Measurements from ENCODE around the gene GLE1. TPM values are rescaled to one million over a fixed set of nuclear protein-coding genes. Genes with fewer than 3 reads are reported as not detected.

The GLE1 gene

DNA sequence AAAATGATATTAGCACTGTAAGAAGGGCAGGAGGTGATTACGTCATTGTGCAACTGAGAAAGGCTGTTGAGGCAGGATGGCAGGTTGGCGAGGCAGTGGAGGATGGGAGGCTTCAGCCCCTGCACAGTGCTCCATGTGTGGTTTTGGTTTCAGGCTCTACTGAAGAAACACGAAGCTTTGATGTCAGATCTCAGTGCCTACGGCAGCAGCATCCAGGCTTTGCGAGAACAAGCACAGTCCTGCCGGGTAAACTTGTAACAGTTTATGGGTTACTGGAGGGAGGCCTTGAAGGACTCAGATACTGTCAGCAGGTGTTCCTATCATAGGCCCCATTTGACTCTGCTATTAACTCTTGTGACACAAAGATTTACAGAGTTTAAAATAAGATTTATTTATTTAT lies 82.9 kb downstream of the GLE1 start:
- H3K79me1 ChIP-seq (replicated peaks; ENCODE audit: low read length, poor library complexity, severe bottlenecking), result peaks cover 19% of the 10 kb centered on the region
- no peak overlapping the region for H3K4me3 ChIP-seq (ENCODE audit: insufficient read depth in 1 of 2, low read depth in 1 of 2, low read length in 2 of 2)
- H3K27me3 ChIP-seq (ENCODE audit: control insufficient read depth in 1 of 2, insufficient read depth in 1 of 2, low read length in 2 of 2), result no peaks in the 10 kb centered on the region
- no peak overlapping the region for H4K91ac ChIP-seq (ENCODE audit: low read length)
- no peak overlapping the region for H3K9ac ChIP-seq (ENCODE audit: low read length)
- no peak overlapping the region for H3K4ac ChIP-seq (ENCODE audit: low read depth in 1 of 2, low read length in 2 of 2)
- H3K36me3 ChIP-seq (ENCODE audit: control insufficient read depth in 1 of 2, insufficient read depth in 2 of 2, low read depth in 1 of 2, low read length in 2 of 2), result peaks cover 76 to 91% of the 10 kb centered on the region in 2 experiments
- no peak for DNase-seq
- no peak overlapping the region for H2AFZ ChIP-seq (ENCODE audit: low read depth, low read length)
- no peaks in the 10 kb centered on the region for H3K9me3 ChIP-seq (ENCODE audit: control insufficient read depth, low read length)
- no peak overlapping the region for H3K27ac ChIP-seq (ENCODE audit: low read length, poor library complexity, severe bottlenecking)
- H3K14ac ChIP-seq (ENCODE audit: low read length in 2 of 2), result no peak overlapping the region
- no peak overlapping the region for H2AK5ac ChIP-seq (ENCODE audit: low read length, severe bottlenecking)
- no peaks in the 10 kb centered on the region for H3K4me1 ChIP-seq (ENCODE audit: control insufficient read depth, insufficient read depth, low read depth, low read length)
- H2BK120ac ChIP-seq (ENCODE audit: low read depth, low read length), result no peak overlapping the region
- no peak overlapping the region for H3K23ac ChIP-seq (ENCODE audit: low read length in 2 of 2)
- H3K4me2 ChIP-seq (ENCODE audit: low read length, poor library complexity, severe bottlenecking), result no peak overlapping the region
- no peak overlapping the region for H2BK12ac ChIP-seq (ENCODE audit: low read length in 2 of 2)
- no peak overlapping the region for H4K8ac ChIP-seq (ENCODE audit: low read length)
- H2BK15ac ChIP-seq (ENCODE audit: low read depth, poor library complexity, severe bottlenecking), result no peak overlapping the region
- H2BK5ac ChIP-seq (ENCODE audit: low read depth, low read length, poor library complexity, severe bottlenecking), result no peak overlapping the region
- 75% methylated on average over 6 of the region's 6 CpGs for WGBS
- no peak overlapping the region for H3K18ac ChIP-seq (ENCODE audit: low read depth in 1 of 2, low read length in 2 of 2)

DNA sequence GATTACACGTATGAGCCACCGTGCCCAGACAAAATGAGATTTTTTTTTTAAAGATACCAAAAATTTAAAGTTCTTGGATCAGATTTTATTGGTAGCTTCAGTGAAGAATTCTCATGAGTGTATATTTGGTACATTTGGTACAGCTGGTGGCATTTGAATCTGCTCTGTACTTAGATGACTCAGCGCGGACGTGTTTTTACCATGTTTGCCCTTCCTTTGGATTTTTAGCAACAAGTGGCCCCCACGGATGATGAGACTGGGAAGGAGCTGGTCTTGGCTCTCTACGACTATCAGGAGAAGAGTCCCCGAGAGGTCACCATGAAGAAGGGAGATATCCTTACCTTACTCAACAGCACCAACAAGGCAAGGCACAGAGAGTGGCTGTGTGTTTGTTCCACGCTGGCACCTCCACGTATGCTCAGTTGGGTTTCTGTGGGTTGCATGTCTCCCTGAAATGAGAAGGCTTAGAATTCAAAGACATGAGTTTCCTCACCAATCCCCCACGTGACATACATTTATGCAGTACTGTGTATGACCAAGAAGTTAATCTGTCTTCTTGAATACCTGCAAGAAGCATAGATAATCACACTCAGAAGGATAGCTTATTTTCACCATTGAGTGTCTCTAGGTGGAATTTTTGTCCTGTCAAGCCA lies 84.2 kb downstream of the GLE1 start:
- WGBS, result 99% methylated on average over 8 of the region's 11 CpGs
- no peak overlapping the region for H3K23ac ChIP-seq (ENCODE audit: low read length in 2 of 2)
- no peak overlapping the region for H4K91ac ChIP-seq (ENCODE audit: low read length)
- H2BK12ac ChIP-seq (ENCODE audit: low read length in 2 of 2), result no peak overlapping the region
- H2BK120ac ChIP-seq (ENCODE audit: low read depth, low read length), result no peak overlapping the region
- no peaks in the 10 kb centered on the region for H3K9me3 ChIP-seq (ENCODE audit: control insufficient read depth, low read length)
- no peak overlapping the region for H3K9ac ChIP-seq (ENCODE audit: low read length)
- H3K27ac ChIP-seq (ENCODE audit: low read length, poor library complexity, severe bottlenecking), result no peak overlapping the region
- H3K4ac ChIP-seq (ENCODE audit: low read depth in 1 of 2, low read length in 2 of 2), result no peak overlapping the region
- H3K18ac ChIP-seq (ENCODE audit: low read depth in 1 of 2, low read length in 2 of 2), result no peak overlapping the region
- H2BK15ac ChIP-seq (ENCODE audit: low read depth, poor library complexity, severe bottlenecking), result no peak overlapping the region
- no peak for DNase-seq
- H4K8ac ChIP-seq (ENCODE audit: low read length), result no peak overlapping the region
- no peak overlapping the region for H3K4me3 ChIP-seq (ENCODE audit: insufficient read depth in 1 of 2, low read depth in 1 of 2, low read length in 2 of 2)
- no peak overlapping the region for H2BK5ac ChIP-seq (ENCODE audit: low read depth, low read length, poor library complexity, severe bottlenecking)
- no peaks in the 10 kb centered on the region for H3K27me3 ChIP-seq (ENCODE audit: control insufficient read depth in 1 of 2, insufficient read depth in 1 of 2, low read length in 2 of 2)
- peaks cover 79 to 91% of the 10 kb centered on the region in 2 experiments for H3K36me3 ChIP-seq (ENCODE audit: control insufficient read depth in 1 of 2, insufficient read depth in 2 of 2, low read depth in 1 of 2, low read length in 2 of 2)
- peaks cover 22% of the 10 kb centered on the region for H3K79me1 ChIP-seq (replicated peaks; ENCODE audit: low read length, poor library complexity, severe bottlenecking)
- H3K4me1 ChIP-seq (ENCODE audit: control insufficient read depth, insufficient read depth, low read depth, low read length), result no peaks in the 10 kb centered on the region
- H2AFZ ChIP-seq (ENCODE audit: low read depth, low read length), result no peak overlapping the region
- H2AK5ac ChIP-seq (ENCODE audit: low read length, severe bottlenecking), result no peak overlapping the region
- no peak overlapping the region for H3K4me2 ChIP-seq (ENCODE audit: low read length, poor library complexity, severe bottlenecking)
- no peak overlapping the region for H3K14ac ChIP-seq (ENCODE audit: low read length in 2 of 2)

Small RNAs within 50 kb of the gene (small RNA-seq; reads per million reads assigned to genes)
- not detected for gene RNU7-171P (ENCODE audit: low read depth)

Measured in mesenchymal stem cell (in vitro differentiated cells and primary cell).